Astrocyte (in vitro differentiated cells and primary cell): ENCODE measurements around the gene SPRED3. TPM values are rescaled to one million over a fixed set of nuclear protein-coding genes. Genes with fewer than 3 reads are reported as not detected.
"Not testable (repeated sequence)": the region's sequence is repeated elsewhere in the genome, so short reads cannot be mapped to it uniquely, and the experiment has no call there.

Experiments used
- DNase-seq: peaks from one replicate; pipeline ENCODE4 v3.0.0-alpha.2; 2010; ENCODE audit warnings: low read depth
- FAIRE-seq: peaks from 2 replicates; lab custom pipeline; 2011; peaks lifted over from hg19 to GRCh38; lab: Jason Lieb, UNC
- H2AFZ ChIP-seq: 2 replicates; pipeline ENCODE4 v1.6.0; 2012; ENCODE audit warnings: low read depth, low read length, inconsistent platforms
- H3K27ac ChIP-seq: 2 replicates; pipeline ENCODE4 v1.5.1; 2011; ENCODE audit warnings: low read depth, low read length, inconsistent platforms
- H3K27me3 ChIP-seq: 2 replicates; pipeline ENCODE4 v1.6.0; 2011; ENCODE audit warnings: low read length, inconsistent platforms; ENCODE audit not compliant: insufficient read depth
- H3K36me3 ChIP-seq: 2 replicates; pipeline ENCODE4 v1.5.1; 2011; ENCODE audit warnings: low read length, inconsistent platforms; ENCODE audit not compliant: insufficient read depth
- H3K4me1 ChIP-seq: 2 replicates; pipeline ENCODE4 v1.5.1; 2011; ENCODE audit warnings: low read length, inconsistent platforms; ENCODE audit not compliant: insufficient read depth
- H3K4me2 ChIP-seq: 2 replicates; pipeline ENCODE4 v1.6.0; 2012; ENCODE audit warnings: low read length, inconsistent platforms
- H3K4me3 ChIP-seq: 2 replicates; pipeline ENCODE4 v1.5.1; 2011; ENCODE audit warnings: low read depth, mild to moderate bottlenecking, low read length, inconsistent platforms; ENCODE audit not compliant: insufficient read depth
- H3K79me2 ChIP-seq: 2 replicates; pipeline ENCODE4 v1.6.0; 2012; ENCODE audit warnings: mild to moderate bottlenecking, low read length, inconsistent platforms; ENCODE audit not compliant: insufficient read depth
- H3K9ac ChIP-seq: 2 replicates; pipeline ENCODE4 v1.6.0; 2012; ENCODE audit warnings: mild to moderate bottlenecking, low read length, inconsistent platforms
- H3K9me3 ChIP-seq: 2 replicates; pipeline ENCODE4 v1.5.1; 2012; ENCODE audit warnings: low read depth, mild to moderate bottlenecking, low read length, inconsistent platforms; ENCODE audit not compliant: insufficient read depth
- H4K20me1 ChIP-seq: 2 replicates; pipeline ENCODE4 v1.6.0; 2012; ENCODE audit warnings: low read length, inconsistent platforms; ENCODE audit not compliant: insufficient read depth
- H3K27ac Mint-ChIP-seq: one replicate; pipeline ENCODE4 v1.8.0; 2021; ENCODE audit warnings: mild to moderate bottlenecking, mixed read lengths; ENCODE audit not compliant: unreplicated experiment
- H3K27me3 Mint-ChIP-seq: one replicate; pipeline ENCODE4 v1.8.0; 2021; ENCODE audit warnings: low read depth, mixed read lengths; ENCODE audit not compliant: unreplicated experiment
- H3K36me3 Mint-ChIP-seq: one replicate; pipeline ENCODE4 v1.8.0; 2021; ENCODE audit warnings: low read depth, mixed read lengths; ENCODE audit not compliant: unreplicated experiment
- H3K4me1 Mint-ChIP-seq: one replicate; pipeline ENCODE4 v1.8.0; 2021; ENCODE audit warnings: low read depth, mixed read lengths; ENCODE audit not compliant: unreplicated experiment
- H3K4me3 Mint-ChIP-seq: one replicate; pipeline ENCODE4 v1.8.0; 2021; ENCODE audit warnings: mild to moderate bottlenecking, moderate library complexity, mixed read lengths; ENCODE audit not compliant: unreplicated experiment
- H3K9me3 Mint-ChIP-seq: one replicate; pipeline ENCODE4 v1.8.0; 2021; ENCODE audit warnings: mild to moderate bottlenecking, mixed read lengths; ENCODE audit not compliant: unreplicated experiment
- CTCF ChIP-seq: IDR thresholded peaks from 2 replicates; pipeline ENCODE4 v1.5.1; 2011; ENCODE audit warnings: low read depth, mild to moderate bottlenecking, inconsistent platforms, low read length, moderate library complexity; ENCODE audit not compliant: insufficient read depth
- EZH2 ChIP-seq: IDR thresholded peaks from 2 replicates; pipeline ENCODE4 v1.6.1; 2012; ENCODE audit warnings: mild to moderate bottlenecking, low read length, inconsistent platforms; ENCODE audit not compliant: insufficient read depth
- total RNA-seq: library from RNA; stranded (reverse); gene quantifications from 2 replicates; pipeline ENCODE4 v1.2.1, GENCODE V29; 2021

Gene SPRED3
- total RNA-seq, 1 donor from 2014 or later = 19.0 TPM

GRCh38 chr19:38411041-38411712 is 22.7 kb downstream of the SPRED3 start:
- no peak for FAIRE-seq

DNA sequence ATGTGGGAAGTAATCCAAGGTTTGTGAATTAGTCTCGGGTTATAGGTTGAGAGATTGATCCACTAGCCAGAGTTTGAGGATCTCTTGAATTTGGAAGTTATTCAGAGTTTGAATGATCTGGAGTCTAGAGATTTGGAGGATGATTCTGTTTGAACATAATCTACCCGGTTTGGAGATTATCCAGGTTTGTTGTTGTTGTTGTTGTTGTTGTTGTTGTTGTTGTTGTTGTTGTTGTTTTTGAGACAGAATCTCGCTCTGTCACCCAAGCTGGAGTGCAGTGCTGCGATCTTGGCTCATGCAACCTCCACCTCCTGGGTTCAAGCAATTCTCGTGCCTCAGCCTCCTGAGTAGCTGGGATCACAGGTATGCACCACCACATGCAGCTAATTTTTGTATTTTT is 23.4 kb downstream of the SPRED3 start:
- not testable (repeated sequence) for H3K4me1 Mint-ChIP-seq, H3K4me2 ChIP-seq, H3K27ac ChIP-seq, H3K4me3 Mint-ChIP-seq, H3K27me3 ChIP-seq, H3K27ac Mint-ChIP-seq, H3K9me3 ChIP-seq, H4K20me1 ChIP-seq, H3K4me3 ChIP-seq, H3K9me3 Mint-ChIP-seq, H2AFZ ChIP-seq, H3K4me1 ChIP-seq, H3K36me3 ChIP-seq, FAIRE-seq, H3K9ac ChIP-seq, H3K79me2 ChIP-seq, DNase-seq
- Mint-ChIP-seq H3K27me3 (peaks cover 14% of the 10 kb centered on the region), H3K36me3 (peaks cover 11% of the 10 kb centered on the region)

More at GRCh38 chr19:38411041-38411712, 22.7 kb downstream of the SPRED3 start:
- Mint-ChIP-seq H3K27ac (no peak overlapping the region), H3K4me1 (peaks cover 3% of the 10 kb centered on the region), H3K27me3 (peaks cover 9% of the 10 kb centered on the region), H3K9me3 (peaks cover 6% of the 10 kb centered on the region), H3K36me3 (peaks cover 11% of the 10 kb centered on the region), H3K4me3 (no peak overlapping the region)
- Histone ChIP-seq H3K27ac (no peak overlapping the region), H3K4me3 (no peak overlapping the region), H4K20me1 (no peaks in the 10 kb centered on the region), H3K9ac (no peak overlapping the region), H3K36me3 (no peaks in the 10 kb centered on the region), H3K27me3 (no peaks in the 10 kb centered on the region), H3K4me2 (no peak overlapping the region), H3K9me3 (no peaks in the 10 kb centered on the region), H3K4me1 (no peaks in the 10 kb centered on the region), H2AFZ (no peak overlapping the region), H3K79me2 (no peaks in the 10 kb centered on the region)
- no peak for DNase-seq
- no peak for TF ChIP-seq EZH2
- TF ChIP-seq CTCF = no peak

DNA sequence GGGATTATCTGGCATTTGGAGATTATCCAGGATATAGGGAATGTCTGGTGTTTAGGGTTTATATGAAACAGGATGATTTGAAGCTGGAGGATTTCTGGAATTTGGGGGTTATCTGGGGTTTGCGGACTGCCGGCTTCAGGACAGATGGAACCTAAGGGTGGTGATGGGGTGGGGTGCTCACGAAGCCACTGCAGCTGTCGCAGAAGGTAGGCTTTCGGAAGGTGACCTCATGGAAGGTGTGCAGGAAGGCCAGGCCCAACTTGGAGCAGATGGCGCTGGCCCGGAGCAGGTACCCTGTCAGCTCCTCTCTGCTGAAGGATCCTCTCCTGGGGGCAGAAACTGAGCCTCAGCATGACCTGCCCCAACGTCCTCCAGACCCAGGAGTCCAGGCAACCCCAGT is 24.0 kb downstream of the SPRED3 start:
- no peak for FAIRE-seq

More for the DNA sequence above, 24.0 kb downstream of the SPRED3 start:
- H3K4me3 ChIP-seq = no peak overlapping the region
- peaks cover 8% of the 10 kb centered on the region for H3K36me3 Mint-ChIP-seq
- H3K36me3 ChIP-seq = no peaks in the 10 kb centered on the region
- H3K4me2 ChIP-seq = no peak overlapping the region
- H3K4me1 ChIP-seq = no peaks in the 10 kb centered on the region
- H3K9ac ChIP-seq = no peak overlapping the region
- TF ChIP-seq EZH2 (no peak), CTCF (no peak)
- H2AFZ ChIP-seq = no peak overlapping the region
- no peaks in the 10 kb centered on the region for H4K20me1 ChIP-seq
- H3K4me3 Mint-ChIP-seq = no peak overlapping the region
- no peak for DNase-seq
- peaks cover 20% of the 10 kb centered on the region for H3K27me3 Mint-ChIP-seq
- H3K27me3 ChIP-seq = peaks cover 1% of the 10 kb centered on the region
- peaks cover 6% of the 10 kb centered on the region for H3K9me3 Mint-ChIP-seq
- H3K27ac Mint-ChIP-seq = no peak overlapping the region
- no peaks in the 10 kb centered on the region for H3K79me2 ChIP-seq
- H3K9me3 ChIP-seq = no peaks in the 10 kb centered on the region
- peaks cover 3% of the 10 kb centered on the region for H3K4me1 Mint-ChIP-seq
- H3K27ac ChIP-seq = no peak overlapping the region
